Calu3 (cell line): ENCODE results near the gene ATOSB. TPM values are rescaled to one million over a fixed set of nuclear protein-coding genes. Genes with fewer than 3 reads are reported as not detected.
A peak's percentile ranks its signal among the peaks of the same experiment; 100 is the strongest.

Experiments used
- Bru-seq: library from RNA; stranded (reverse); fragments of 400-500 nt; gene quantifications from one replicate; lab custom pipeline; 2021; lab: Mats Ljungman, UMichigan
- BruChase-seq, 2 experiments: library from RNA; stranded (reverse); fragments of 400-500 nt; gene quantifications; one replicate each; lab custom pipeline; 2021; lab: Mats Ljungman, UMichigan
- BruUV-seq: library from RNA; stranded (reverse); fragments of 400-500 nt; replicated peaks from 2 replicates; lab custom pipeline; 2021; lab: Mats Ljungman, UMichigan
- CTCF ChIA-PET: fragments of 300-600 bp; sonication (Branson Sonifier 250); formaldehyde crosslinking; loops from one replicate; lab custom pipeline; 2022; ENCODE audit warnings: antibody characterized with exemption; lab: Charles Lee
- DNase-seq: peaks from one replicate; pipeline ENCODE4 v3.0.0; 2022
- H3K27ac Mint-ChIP-seq: one replicate; pipeline ENCODE4 v1.8.0; 2022; ENCODE audit warnings: mixed read lengths; ENCODE audit not compliant: unreplicated experiment
- H3K27me3 Mint-ChIP-seq: one replicate; pipeline ENCODE4 v1.8.0; 2022; ENCODE audit warnings: mixed read lengths; ENCODE audit not compliant: unreplicated experiment
- H3K36me3 Mint-ChIP-seq: one replicate; pipeline ENCODE4 v1.8.0; 2022; ENCODE audit warnings: mild to moderate bottlenecking, moderate library complexity, mixed read lengths; ENCODE audit not compliant: insufficient read depth, unreplicated experiment
- H3K4me1 Mint-ChIP-seq: one replicate; pipeline ENCODE4 v1.8.0; 2022; ENCODE audit warnings: mild to moderate bottlenecking, low read depth, mixed read lengths; ENCODE audit not compliant: unreplicated experiment
- H3K4me3 Mint-ChIP-seq: one replicate; pipeline ENCODE4 v1.8.0; 2022; ENCODE audit warnings: mild to moderate bottlenecking, low read depth, moderate library complexity, mixed read lengths; ENCODE audit not compliant: unreplicated experiment
- H3K9me3 Mint-ChIP-seq: one replicate; pipeline ENCODE4 v1.8.0; 2022; ENCODE audit warnings: low read depth, mixed read lengths; ENCODE audit not compliant: unreplicated experiment
- CTCF ChIP-seq: fragments of 200-600 bp; IDR thresholded peaks from one replicate; pipeline ENCODE4 v1.8.0; 2022; ENCODE audit warnings: antibody characterized with exemption; ENCODE audit not compliant: unreplicated experiment
- intact Hi-C: fragments of 100-400 bp; cut with micrococcal nuclease; formaldehyde crosslinking; loops from one replicate; pipeline ENCODE4 v1.10.0; 2022; ENCODE audit not compliant: unreplicated experiment
- long read RNA-seq: library from polyadenylated mRNA; stranded (forward); transcript quantifications from one replicate; pipeline ENCODE4 v2.0.0, GENCODE V29; 2022
- total RNA-seq: library from RNA; stranded (reverse); gene quantifications from 2 replicates; pipeline ENCODE4 v1.2.3, GENCODE V29; 2022

The ATOSB gene
- total RNA-seq (16.8 and 17.5 TPM in 2 replicates), Bru-seq, nascent RNA (percentile 48 among the genes with signal in this experiment), BruChase-seq, experiment 1, labeled RNA remaining after a 6-hour chase (percentile 53 among the genes with signal in this experiment), BruChase-seq, experiment 2, labeled RNA remaining after a 2-hour chase (percentile 59 among the genes with signal in this experiment)
- long read RNA-seq, partial matches to known transcripts = 4 of 14 reads
- long read RNA-seq, other reads (novel, unspliced or antisense) = 9 of 14 reads

GRCh38 chr9:35115680-35116538 is at the start of gene ATOSB:
TSS of gene ATOSB (minus strand) at chr9:35115862. CDS start at chr9:35108274, 7,588 bp downstream.
- peak within 1 kb of the TSS; percentile 61 for H3K27ac Mint-ChIP-seq
- no peak for TF ChIP-seq CTCF
- intact Hi-C loops = loop anchor here (1.0 kb wide), 2 partner anchors 142 to 361 kb away; no protein-coding TSS in a partner anchor
- H3K4me1 Mint-ChIP-seq = peaks cover 30% of the 10 kb centered on the region
- CTCF ChIA-PET = interaction anchor here (0.8 to 2.4 kb wide), 6 partner anchors 12 to 357 kb away, joined by 3 to 34 read pairs (median 4); partner anchors contain the start of genes STOML2 and UNC13B
- H3K27me3 Mint-ChIP-seq = no peaks in the 10 kb centered on the region
- H3K9me3 Mint-ChIP-seq = peaks cover 2% of the 10 kb centered on the region
- peak; percentile 95 for DNase-seq
- H3K4me3 Mint-ChIP-seq = peak within 1 kb of the TSS; percentile 89
- peaks cover 52% of the 10 kb centered on the region for H3K36me3 Mint-ChIP-seq
- BruUV-seq = no TSS peak

DNA sequence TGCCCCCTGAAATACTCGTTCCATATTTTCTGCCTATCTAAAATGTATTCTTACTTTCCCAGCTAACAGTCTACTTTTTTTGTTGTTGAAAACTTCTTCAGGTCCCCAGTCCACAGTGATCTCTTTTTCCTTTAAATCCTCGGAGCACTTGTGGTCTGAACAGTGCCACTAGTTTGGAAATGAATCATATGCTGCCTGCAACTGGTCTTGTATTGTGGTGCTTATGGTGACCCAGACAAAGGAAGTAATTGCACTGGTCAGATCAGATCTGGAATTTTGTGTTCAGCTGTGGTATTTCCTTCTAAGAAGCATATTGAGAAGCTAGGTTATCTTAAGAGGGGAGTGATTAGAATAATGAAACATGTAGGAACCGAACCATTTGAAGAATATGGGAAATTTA is 49.0 kb upstream of the ATOSB start:
- Mint-ChIP-seq H3K27me3 (no peaks in the 10 kb centered on the region), H3K27ac (peak overlapping the region; percentile 29), H3K4me1 (peaks cover 11% of the 10 kb centered on the region), H3K9me3 (no peaks in the 10 kb centered on the region), H3K36me3 (peaks cover 17% of the 10 kb centered on the region), H3K4me3 (peak overlapping the region; percentile 7)
- CTCF ChIA-PET = interaction anchor here (0.7 kb wide), 1 partner anchor 206 kb away, joined by 3 read pairs; no protein-coding TSS in a partner anchor
- intact Hi-C loops = loop anchor here (5.0 kb wide), 1 partner anchor 93 kb away; no protein-coding TSS in a partner anchor
- BruUV-seq = no TSS peak
- no peak for TF ChIP-seq CTCF
- no peak for DNase-seq

DNA sequence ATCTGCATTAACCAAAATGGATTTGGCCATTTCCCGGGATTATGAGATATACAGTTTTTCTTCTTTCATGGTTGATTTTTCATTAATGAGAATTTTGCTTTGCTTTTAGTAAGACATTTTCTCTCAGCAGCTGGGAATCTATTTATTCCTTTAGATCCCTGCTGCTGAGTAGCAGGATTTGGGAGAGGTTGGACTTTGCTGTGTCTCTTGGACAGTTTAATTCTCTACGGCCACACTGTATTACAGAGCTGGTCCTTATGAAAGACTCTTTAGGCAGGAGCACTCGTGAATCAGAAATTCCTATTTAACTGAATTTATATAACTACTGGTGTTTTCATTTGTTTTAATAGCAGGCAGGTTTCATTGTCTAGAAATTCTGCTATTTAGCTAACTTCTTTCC is 47.8 kb upstream of the ATOSB start:
- Mint-ChIP-seq H3K4me1 (peaks cover 11% of the 10 kb centered on the region), H3K27me3 (no peaks in the 10 kb centered on the region), H3K27ac (no peak overlapping the region), H3K9me3 (no peaks in the 10 kb centered on the region), H3K4me3 (peak overlapping the region; percentile 95), H3K36me3 (peaks cover 17% of the 10 kb centered on the region)
- no peak for TF ChIP-seq CTCF
- no peak for DNase-seq
- CTCF ChIA-PET = no interaction called here
- intact Hi-C loops = loop anchor here (5.0 kb wide), 1 partner anchor 94 kb away; no protein-coding TSS in a partner anchor
- no TSS peak for BruUV-seq

GRCh38 chr9:35162605-35163315 is 47.1 kb upstream of the ATOSB start:
- CTCF ChIA-PET = interaction anchor here (1.3 kb wide), 1 partner anchor 83 kb away, joined by 4 read pairs; the partner anchor contains the start of gene FANCG
- no peak for DNase-seq
- no peaks in the 10 kb centered on the region for H3K27me3 Mint-ChIP-seq
- H3K9me3 Mint-ChIP-seq = no peaks in the 10 kb centered on the region
- H3K4me3 Mint-ChIP-seq = peak overlapping the region; percentile 95
- BruUV-seq = TSS peak; percentile 55
- no peak for TF ChIP-seq CTCF
- peaks cover 11% of the 10 kb centered on the region for H3K4me1 Mint-ChIP-seq
- H3K27ac Mint-ChIP-seq = peak overlapping the region; percentile 92
- intact Hi-C loops = loop anchor here (5.0 kb wide), 1 partner anchor 95 kb away; no protein-coding TSS in a partner anchor
- peaks cover 17% of the 10 kb centered on the region for H3K36me3 Mint-ChIP-seq
